HepG2 (cell line): Measurements from ENCODE around the gene TBCEL.
"Not testable (repeated sequence)": the region's sequence is repeated elsewhere in the genome, so short reads cannot be mapped to it uniquely, and the experiment has no call there.

Experiments
- CBX2 ChIP-seq, 2 experiments: fragments of 200-600 bp in 1 of 2; sonication (generic); formaldehyde crosslinking in 1 of 2; IDR thresholded peaks; 2 replicates each; pipeline versions ENCODE4 v1.7.0 to v1.8.1; 2018 to 2022; ENCODE audit warnings: low read depth in 2 of 2, low read length in 1 of 2, mild to moderate bottlenecking in 1 of 2, missing genetic modification reagents in 1 of 2
- CTCF ChIP-seq: sonication (generic); formaldehyde crosslinking; IDR thresholded peaks from 2 replicates; pipeline ENCODE4 v1.5.0; 2020; ENCODE audit warnings: mild to moderate bottlenecking, missing genetic modification reagents, moderate library complexity
- MTF2 ChIP-seq: sonication (generic); formaldehyde crosslinking; IDR thresholded peaks from 2 replicates; pipeline ENCODE4 v1.5.0; 2020; ENCODE audit warnings: missing genetic modification reagents, borderline replicate concordance
- SIN3A ChIP-seq: IDR thresholded peaks from 2 replicates; pipeline ENCODE4 v1.6.1; 2011; ENCODE audit warnings: low read depth, mild to moderate bottlenecking, control low read depth, low read length, borderline replicate concordance
- SRF ChIP-seq: IDR thresholded peaks from 2 replicates; pipeline ENCODE4 v1.6.1; 2011; ENCODE audit warnings: mild to moderate bottlenecking, low read depth, low read length, moderate library complexity
- TARDBP ChIP-seq: sonication (generic); formaldehyde crosslinking; IDR thresholded peaks from 2 replicates; pipeline ENCODE4 v1.8.0; 2022; ENCODE audit warnings: mild to moderate bottlenecking, missing genetic modification reagents
- TMF1 ChIP-seq: sonication (generic); formaldehyde crosslinking; IDR thresholded peaks from 2 replicates; pipeline ENCODE4 v1.8.1; 2022; ENCODE audit warnings: low read depth, missing genetic modification reagents
- ZNF138 ChIP-seq: sonication (generic); formaldehyde crosslinking; IDR thresholded peaks from 2 replicates; pipeline ENCODE4 v1.5.0; 2020; ENCODE audit warnings: mild to moderate bottlenecking, low read depth, missing genetic modification reagents
- ZNF431 ChIP-seq: sonication (generic); formaldehyde crosslinking; IDR thresholded peaks from 2 replicates; pipeline ENCODE4 v1.9.0; 2022; ENCODE audit warnings: missing genetic modification reagents, low read depth, mild to moderate bottlenecking, borderline replicate concordance

GRCh38 chr11:121021718-121022117 is 2.2 kb upstream of the TBCEL start:
- TF ChIP-seq CTCF (CRISPR knock-in tag); TMF1; SIN3A; TARDBP; ZNF138; ZNF431; MTF2 (CRISPR knock-in tag); SRF; CBX2 (IDR thresholded peaks at IDR 0.05; ENCODE audit: low read depth, low read length); CBX2 (CRISPR knock-in tag; IDR thresholded peaks at IDR 0.05; ENCODE audit: low read depth): not testable (repeated sequence)
